Astrocyte of the cerebellum (primary cell): ENCODE measurements around the gene CUBN.
A peak's percentile ranks its signal among the peaks of the same experiment; 100 is the strongest.

ENCODE experiments used
- DNase-seq: peaks from one replicate; pipeline ENCODE4 v3.0.0-alpha.2; 2011; ENCODE audit warnings: low read depth
- H3K4me3 ChIP-seq: 2 replicates; pipeline ENCODE4 v1.5.1; 2011; ENCODE audit warnings: mild to moderate bottlenecking, low read depth, low read length, moderate library complexity
- CTCF ChIP-seq: IDR thresholded peaks from 2 replicates; pipeline ENCODE4 v1.5.1; 2012; ENCODE audit warnings: low read length, low read depth, moderate library complexity, mild to moderate bottlenecking; ENCODE audit errors: missing control alignments
- in situ Hi-C: cut with HindIII; loops from 2 replicates; pipeline ENCODE4 v1.10.0; 2017; ENCODE audit warnings: low sequenced_read_pairs

CUBN gene

GRCh38 chr10:16867556-16867955 lies 262.1 kb downstream of the CUBN start:
- H3K4me3 ChIP-seq: no peak overlapping the region
- peak; percentile 90 for DNase-seq
- no peak for TF ChIP-seq CTCF
- in situ Hi-C loops: no loop called here

- in situ Hi-C loops: no loop called here
- H3K4me3 ChIP-seq: no peak overlapping the region
- no peak for TF ChIP-seq CTCF
- DNase-seq: no peak
Observed at GRCh38 chr10:16866541-16867275, 262.9 kb downstream of the CUBN start.

- in situ Hi-C loops: no loop called here
- no peak for DNase-seq
- TF ChIP-seq CTCF: no peak
- H3K4me3 ChIP-seq: no peak overlapping the region
Observed at GRCh38 chr10:16865766-16866165, 263.8 kb downstream of the CUBN start.

GRCh38 chr10:16863766-16864165 lies 265.8 kb downstream of the CUBN start:
- in situ Hi-C loops: no loop called here

GRCh38 chr10:16857419-16857818 lies 272.2 kb downstream of the CUBN start:
- no peak for TF ChIP-seq CTCF
- in situ Hi-C loops: no loop called here
- DNase-seq: no peak
- H3K4me3 ChIP-seq: no peak overlapping the region

More at GRCh38 chr10:16863766-16864165, 265.8 kb downstream of the CUBN start:
- no peak for DNase-seq
- no peak overlapping the region for H3K4me3 ChIP-seq
- TF ChIP-seq CTCF: no peak

- DNase-seq: no peak
- in situ Hi-C loops: no loop called here
- no peak for TF ChIP-seq CTCF
- H3K4me3 ChIP-seq: no peak overlapping the region
Observed at GRCh38 chr10:16856567-16856966, 273.0 kb downstream of the CUBN start.
